SKM-1 (cell line): Measurements from ENCODE around the gene FERMT1.
"Not testable (repeated sequence)": the region's sequence is repeated elsewhere in the genome, so short reads cannot be mapped to it uniquely, and the experiment has no call there.

Experiments used
- DNase-seq: peaks from one replicate; lab custom pipeline; 2025; ENCODE audit not compliant: unreplicated experiment; lab: John Stamatoyannopoulos, UW

The FERMT1 gene

GRCh38 chr20:6041808-6042265, 81.0 kb downstream of the FERMT1 start:
- DNase-seq: no peak

DNA sequence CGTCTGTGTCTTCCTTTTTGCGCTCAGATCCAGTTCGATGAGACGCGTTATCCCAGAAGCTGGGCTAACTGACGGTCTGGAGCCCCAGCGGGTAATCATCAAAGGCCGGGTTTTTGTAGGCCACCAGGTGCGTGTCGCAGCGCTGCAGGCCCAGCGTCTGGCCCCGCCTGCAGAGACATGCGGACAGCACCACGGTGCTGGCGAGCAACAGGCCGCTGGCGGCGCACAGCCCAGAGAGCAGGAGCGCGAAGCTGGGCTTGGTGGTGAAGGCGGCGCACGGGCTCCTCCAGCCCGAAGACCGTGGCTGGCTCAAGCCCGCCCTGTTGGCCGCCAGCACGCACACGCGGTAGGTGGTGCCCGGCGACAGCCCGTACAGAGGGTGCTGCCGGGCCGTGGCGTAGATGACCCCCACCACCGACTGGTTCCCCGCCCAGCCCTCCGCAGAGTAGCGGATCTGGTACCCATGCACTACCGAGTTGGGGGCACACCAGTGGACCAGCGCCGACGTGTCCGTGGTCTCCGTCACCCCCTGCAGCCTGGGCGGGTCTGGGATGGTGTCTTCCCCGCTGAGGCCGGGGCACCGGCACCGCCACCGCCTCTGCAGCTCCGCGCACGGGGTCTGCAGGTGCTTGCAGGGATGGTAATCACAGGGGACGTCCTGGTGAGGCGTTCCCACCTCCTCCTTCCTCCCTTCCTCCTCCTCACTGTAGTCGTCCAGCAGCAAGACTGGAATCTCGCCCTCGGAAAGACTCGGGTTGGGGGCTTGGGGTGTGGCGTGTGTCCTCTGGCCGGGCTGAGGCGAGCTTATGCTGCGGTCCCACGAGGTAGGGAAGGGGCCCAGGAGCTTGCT, 81.6 kb downstream of the FERMT1 start:
- DNase-seq: no peak

- DNase-seq: no peak
Observed at GRCh38 chr20:6040540-6040939, 82.3 kb downstream of the FERMT1 start.

GRCh38 chr20:6039766-6040165, 83.1 kb downstream of the FERMT1 start:
- DNase-seq: no peak

DNA sequence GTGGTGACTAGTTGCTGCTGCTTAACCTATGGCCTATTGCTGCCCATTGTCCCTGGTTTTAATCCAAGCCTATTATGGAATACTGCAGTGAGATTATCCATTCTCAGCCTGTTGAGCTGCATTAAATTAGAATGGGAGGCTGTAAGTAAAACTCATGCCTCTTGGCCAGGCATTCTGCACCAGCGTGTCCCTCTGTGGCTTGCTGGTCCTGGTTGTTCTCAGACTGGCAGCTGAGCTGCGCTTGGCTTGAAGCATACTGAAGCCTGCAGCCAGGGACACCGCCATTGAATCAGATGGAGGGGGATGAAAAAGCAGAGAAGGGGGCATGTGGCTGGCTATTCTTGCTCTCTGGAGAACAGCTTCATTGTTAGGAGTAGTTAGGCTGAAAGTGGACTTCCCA, 84.6 kb downstream of the FERMT1 start:
- no peak for DNase-seq

- DNase-seq: no peak
Observed at GRCh38 chr20:6037082-6037481, 85.7 kb downstream of the FERMT1 start.

- no peak for DNase-seq
Observed at GRCh38 chr20:6036213-6036612, 86.6 kb downstream of the FERMT1 start.

DNA sequence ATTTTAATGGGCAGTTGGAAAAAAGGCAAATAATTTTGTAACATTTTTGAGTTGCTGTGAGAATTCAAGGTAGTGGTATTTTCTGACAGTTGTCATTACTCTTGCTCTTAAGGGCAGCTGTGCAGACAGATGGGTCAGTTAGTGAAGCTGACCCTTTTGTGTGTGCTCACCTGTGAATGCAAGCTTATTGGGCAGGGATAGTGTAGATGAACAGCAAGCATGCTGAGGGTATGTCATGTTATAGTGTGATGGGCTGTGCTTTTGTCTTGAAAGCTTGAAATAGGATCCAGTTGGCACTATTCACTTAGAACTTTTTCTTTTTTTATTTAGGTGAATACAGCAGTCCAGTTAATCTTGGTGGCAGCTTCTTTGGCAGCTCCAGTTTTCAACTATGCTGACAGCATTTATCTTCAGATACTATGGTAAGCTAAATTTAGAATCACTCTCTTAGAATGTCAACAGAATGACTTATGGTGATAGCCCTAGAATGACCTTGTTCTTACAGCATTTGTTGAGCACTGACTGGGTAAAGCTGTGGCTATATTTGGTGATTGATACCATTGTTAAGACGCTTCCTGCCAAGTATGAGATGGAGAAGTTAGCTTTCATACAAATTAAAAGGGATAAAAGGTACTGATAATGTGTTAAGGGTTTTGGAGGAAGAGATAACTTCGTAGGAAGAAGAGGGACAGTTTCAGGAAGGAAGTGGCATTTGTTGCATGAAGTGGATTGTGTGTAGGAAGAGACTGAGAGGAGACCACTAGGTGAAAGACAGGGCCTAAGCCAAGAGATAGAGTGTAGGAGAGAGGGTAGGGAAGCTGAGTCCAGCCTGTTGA, 88.5 kb downstream of the FERMT1 start:
- DNase-seq: no peak

- not testable (repeated sequence) for DNase-seq
Observed at GRCh38 chr20:6032907-6033306, 89.9 kb downstream of the FERMT1 start.

- DNase-seq: no peak
Observed at GRCh38 chr20:6030453-6031080, 92.3 kb downstream of the FERMT1 start.

- DNase-seq: no peak
Observed at GRCh38 chr20:6029538-6029937, 93.3 kb downstream of the FERMT1 start.

GRCh38 chr20:6028818-6029217, 94.0 kb downstream of the FERMT1 start:
- no peak for DNase-seq

DNA sequence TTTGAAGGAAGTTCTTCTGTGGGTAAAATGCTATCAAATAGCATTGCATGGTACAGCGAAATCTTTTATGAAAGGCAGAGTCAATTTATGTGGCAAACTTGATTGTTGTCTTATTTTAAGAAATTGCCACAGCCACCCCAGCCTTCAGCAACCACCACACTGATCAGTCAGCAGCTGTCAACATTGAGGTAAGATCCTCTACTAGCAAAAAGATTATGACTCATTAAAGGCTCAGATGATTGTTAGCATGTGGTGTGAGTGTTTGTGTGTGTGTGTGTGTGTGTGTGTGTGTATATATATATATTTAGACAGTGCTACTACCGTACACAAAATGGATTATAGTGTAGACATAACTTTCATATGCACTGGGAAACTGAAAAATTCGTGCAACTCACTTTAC, 96.8 kb downstream of the FERMT1 start:
- no peak for DNase-seq
